NCI-H2107 treated with DMSO at 0.1 percent for 48 hours (cell line): ENCODE measurements around the gene ARF6.
"Not testable (repeated sequence)": the region's sequence is repeated elsewhere in the genome, so short reads cannot be mapped to it uniquely, and the experiment has no call there.

Experiments used
- DNase-seq: peaks from one replicate; lab custom pipeline; 2025; ENCODE audit not compliant: unreplicated experiment; lab: John Stamatoyannopoulos, UW

ARF6 gene

DNA sequence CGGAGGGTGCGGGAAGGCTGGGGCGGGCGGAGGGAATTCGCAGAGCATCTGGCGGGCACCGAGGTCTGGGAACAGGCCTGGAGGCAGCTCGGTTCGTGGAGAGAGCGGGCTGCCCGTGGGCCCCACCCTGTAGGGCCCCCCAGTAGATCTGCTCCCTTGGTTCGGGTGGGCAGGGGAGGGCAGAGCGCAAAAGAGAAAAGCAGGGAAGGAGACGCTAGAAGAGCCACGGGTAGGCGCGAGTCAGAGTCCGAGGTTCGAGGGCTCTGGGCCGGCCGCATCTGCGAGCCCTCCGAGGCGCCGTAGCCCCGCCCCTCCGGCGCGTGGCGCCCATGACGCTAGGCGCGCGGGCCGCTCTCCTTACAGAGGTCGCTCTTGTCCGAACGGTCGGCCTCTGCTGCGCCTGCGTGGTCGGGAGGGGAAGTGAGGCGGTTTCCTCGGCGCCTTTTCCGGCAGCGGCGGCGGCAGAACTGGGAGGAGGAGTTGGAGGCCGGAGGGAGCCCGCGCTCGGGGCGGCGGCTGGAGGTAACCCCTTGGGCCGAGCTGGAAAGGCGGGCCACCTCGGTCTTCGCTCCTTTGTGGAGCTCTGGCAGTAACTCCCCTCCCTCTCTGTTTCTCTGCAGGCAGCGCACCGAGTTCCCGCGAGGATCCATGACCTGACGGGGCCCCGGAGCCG, at the start of gene ARF6:
TSS of gene ARF6 (plus strand) at position 447 of the 673 bp plus-strand sequence. CDS start 655 bp downstream, outside the sequence.
- DNase-seq = peak; percentile 94

DNA sequence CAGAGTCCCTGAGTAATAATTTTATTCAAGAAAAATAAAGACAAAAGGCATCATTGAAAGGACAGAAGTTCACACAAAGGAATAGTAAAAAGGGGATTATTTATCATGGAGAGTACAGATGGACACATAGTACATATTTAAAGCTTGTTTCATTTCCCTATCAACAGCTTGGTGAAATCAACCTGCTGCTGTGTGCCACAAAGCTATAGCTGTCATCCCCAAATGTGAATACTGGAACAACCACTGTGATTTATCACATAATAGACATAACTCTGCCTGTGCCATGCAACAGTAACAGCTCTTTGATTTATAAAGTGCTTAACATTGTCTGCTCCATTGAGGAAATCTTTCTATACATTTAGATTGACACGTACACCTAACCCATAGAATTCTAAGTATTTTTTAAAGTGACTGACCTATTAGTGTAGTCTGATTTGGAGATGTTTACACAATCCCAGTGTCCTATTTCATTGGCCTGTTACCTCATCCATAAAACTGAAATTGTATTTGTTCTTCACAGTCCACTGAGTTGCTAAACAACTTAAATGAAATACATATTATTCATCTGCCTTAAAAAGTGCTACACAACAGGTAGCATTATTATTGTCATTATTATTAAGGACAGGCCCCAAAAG, 43.6 kb upstream of the ARF6 start:
- peak; percentile 25 for DNase-seq

DNA sequence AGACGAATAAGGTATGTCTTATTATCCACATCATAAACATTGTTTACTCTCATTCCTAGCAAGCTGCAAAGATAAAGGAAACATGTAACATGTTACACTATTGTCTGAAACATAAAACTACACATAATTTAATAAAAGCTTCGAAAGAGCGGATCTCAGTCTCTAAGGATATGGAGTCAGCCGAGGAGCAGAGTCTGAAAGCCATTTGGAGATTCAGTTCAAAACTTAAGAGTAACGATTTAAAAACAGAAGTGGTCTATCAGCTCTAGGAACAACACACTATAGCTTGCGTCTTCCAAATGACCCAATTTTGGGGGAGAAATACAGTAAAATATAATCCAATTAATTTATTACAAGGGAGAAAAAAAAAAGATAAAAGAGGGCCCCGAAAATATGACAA, 41.1 kb upstream of the ARF6 start:
- DNase-seq = no peak

DNA sequence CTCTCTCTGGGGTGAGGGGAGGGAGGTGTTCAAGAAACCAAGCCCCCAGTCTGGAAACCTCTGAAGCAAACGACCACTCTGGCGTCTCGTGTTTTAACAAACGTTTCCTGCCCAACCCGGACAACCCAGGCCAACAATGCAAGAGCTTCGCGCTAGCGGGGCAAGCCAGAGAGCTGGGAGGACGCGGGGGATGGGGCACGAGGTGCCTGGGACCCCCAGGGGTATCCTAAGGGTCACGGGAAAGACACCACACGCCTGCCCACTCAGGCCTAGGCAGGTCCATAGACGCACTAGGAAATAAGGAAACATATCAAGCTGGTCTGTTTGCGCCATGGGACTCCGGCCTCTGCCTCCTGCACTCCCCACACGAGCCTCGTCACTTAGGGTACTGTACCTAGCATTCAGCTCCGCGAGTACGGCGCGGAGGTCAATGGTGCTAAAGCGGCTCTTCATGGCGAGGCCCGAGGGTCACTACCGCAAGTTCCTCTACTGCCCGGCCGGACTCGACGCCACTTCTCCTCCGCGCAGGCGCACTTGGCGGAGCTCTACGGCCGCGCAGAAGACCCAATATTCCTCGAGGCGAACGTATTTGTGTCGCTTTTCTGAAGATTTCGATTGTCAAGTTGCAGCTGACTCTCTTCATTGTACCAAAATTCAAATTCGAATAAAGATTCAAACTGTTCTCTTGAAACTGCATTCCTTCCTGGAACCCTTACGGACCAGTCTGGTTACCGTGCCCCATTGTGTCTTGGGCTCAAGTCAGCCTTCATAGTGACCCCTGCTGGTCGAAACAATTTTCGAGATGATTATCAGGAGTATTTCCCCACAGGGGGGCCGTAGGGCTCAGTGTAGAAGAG, 40.4 kb upstream of the ARF6 start, which contains the start of gene NEMF:
TSS of gene NEMF (minus strand) at position 488 of the 857 bp plus-strand sequence. CDS start at position 453, 35 bp downstream.
- peak; percentile 99 for DNase-seq

DNA sequence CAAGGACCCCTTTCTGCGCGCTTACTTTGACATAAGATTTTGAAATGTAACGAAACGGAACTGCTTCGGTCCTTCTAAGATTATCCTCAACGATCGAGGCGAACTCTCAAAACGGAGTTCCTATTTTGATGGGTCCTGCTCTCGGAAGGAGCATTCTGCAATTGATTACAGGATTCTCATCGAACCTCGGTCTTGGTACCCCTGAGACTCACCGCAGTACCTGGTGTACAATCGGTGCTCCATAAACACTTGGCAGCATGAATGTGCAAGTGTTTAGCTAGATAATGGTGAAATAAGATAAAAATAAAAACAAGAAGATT, 39.8 kb upstream of the ARF6 start:
- no peak for DNase-seq

DNA sequence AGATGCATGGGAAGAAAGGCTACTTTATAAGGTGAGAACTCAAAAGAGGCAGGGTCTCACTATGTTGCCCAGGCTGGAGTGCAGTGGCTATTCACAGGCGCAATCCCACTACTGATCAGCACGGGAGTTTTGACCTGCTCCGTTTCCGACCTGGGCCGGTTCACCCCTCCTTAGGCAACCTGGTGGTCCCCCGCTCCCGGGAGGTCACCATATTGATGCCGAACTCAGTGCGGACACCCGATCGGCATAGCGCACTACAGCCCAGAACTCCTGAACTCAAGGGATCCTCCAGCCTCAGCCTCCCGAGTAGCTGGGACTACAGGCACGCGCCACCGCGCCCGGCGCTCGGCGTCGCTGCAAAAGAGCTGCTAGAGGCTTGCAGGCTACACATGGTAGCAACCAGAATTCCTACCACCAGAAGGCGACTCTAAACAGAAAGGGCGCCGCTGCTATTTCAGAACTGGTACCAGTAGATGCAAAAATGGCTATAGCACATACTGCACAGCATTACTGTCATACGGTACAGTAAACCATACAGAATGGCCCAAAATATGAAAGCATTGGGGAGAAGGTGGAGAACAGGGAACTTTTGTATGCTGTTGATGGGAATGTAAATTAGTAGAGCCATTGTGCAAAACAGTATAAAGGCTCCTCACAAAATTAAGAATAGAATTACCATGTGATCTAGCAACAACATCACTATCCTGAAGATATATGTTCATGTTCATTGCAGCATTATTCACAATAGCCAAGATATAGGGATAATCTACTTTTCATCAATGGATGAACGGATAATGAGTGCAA, 39.1 kb upstream of the ARF6 start:
- peak; percentile 81 for DNase-seq

DNA sequence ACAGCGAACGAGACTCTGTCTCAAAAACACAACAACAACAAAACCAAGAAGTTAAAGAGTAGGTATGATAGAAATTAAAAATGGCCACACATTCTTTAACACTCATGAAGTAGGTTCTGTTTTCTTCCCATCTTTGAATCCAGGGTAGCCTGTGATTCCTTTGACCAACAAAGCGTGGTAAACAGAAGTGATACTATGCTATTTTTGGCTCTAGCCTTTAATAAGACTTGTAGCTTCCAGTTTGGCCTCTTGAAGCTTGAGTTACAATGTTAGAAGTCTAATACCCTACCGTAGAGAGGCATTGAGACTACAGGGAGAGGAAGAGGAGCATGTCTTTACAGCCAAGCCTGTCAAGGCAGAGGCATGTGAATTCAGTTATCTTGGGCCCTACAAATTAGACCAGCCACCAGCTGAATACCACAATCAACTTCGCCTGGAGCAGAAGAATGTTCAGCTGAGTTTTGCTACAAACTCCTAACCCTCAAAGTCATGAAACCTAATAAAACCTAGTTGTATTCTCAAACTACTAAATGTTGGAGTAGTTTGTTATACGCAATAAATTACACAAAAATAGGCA, 35.4 kb upstream of the ARF6 start:
- no peak for DNase-seq

DNA sequence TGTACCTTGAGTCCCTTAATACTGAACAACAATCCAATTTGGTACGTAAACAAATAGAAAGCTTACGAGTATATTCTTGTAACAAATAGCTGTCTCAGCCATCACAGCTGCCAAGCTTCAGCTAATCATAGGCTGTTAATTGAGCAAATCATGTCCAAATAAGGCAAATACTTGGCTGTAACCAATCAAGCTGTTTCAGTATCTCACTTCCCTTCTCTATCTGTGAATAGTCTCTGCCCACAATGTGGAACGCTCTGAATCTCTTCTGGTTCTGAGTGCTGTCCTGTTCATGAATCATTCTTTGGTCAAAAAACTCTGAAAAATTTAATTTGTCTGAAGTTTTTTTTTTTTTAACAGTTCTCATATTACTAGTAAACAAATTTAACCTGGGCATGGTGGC, 34.5 kb upstream of the ARF6 start:
- no peak for DNase-seq

DNA sequence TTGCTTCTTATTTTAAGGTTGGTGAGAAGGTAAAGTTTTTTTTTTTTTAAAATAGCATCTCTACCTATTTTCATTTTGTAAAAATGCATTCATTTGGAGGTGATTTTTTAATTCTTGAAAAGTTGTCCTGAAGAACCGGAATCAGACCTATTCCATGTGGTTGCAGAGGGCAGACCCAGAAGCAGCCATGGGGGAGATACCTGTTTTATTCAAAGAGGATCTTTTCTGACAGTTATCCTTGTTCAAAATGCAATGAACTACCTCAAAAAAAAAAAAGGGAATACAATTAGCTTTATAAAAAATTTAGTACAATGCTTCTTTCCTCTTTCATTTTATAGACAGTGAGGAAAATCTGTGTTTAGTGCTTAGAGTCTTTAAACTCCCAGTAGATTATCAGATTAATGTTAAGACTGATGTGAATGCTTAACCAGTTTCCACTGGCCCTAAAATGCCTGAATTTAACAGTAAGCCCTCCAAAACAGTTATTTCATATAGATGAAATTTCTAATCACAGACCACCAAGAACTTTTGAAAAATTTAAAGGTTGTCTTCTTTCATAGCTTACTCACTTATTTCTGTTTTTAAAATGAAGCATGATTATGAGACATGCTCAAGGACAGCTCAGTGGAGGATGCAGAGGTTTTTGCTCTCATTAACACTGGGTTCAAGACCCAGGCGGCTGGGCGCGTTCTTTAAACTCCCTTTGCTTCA, 31.7 kb upstream of the ARF6 start:
- no peak for DNase-seq

DNA sequence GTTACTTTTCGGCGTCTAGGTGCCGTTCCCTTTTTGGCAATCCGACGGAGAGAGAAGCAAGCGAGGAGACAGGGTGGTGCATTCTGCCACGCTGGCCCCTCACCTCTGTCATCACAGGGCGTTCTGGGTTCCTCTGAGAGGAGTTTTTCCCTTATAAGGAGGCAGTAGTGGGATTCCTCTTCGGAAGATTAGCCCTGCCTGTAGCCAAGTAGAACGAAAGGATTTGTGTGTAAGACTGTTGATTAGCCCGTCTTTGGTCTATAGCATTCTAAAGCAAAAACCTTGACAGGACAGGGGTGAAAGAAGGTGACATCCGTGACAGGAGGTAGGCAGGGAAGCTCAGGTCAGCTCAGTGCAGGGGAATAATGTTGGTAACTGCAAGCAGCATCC, 31.2 kb upstream of the ARF6 start:
- DNase-seq = peak; percentile 87

DNA sequence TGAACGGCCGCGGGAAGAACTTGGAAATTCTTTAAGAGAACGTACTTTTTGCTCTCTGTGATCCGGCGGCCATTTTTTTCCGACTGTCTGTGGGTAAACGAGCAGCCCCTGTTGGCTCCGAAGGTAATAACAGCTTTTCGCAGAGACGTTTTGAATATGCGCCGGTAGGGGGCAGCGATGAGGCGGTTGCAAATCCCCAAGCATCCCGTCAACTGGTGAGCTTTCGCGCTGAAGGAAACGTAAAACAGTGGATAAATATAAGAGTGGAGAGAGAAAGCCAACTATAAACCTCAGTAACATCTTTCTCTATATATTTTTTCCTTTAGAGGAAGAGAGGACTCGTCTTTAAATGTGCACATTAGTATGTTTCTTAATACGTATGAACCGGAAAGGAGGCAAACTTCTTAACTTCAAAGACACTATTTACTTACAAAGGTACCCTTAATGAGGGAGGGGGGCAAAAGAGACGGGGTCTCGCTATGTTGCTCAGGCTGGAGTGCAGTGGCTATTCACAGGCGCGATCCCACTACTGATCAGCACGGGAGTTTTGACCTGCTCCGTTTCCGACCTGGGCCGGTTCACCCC, 30.7 kb upstream of the ARF6 start:
- peak; percentile 96 for DNase-seq

DNA sequence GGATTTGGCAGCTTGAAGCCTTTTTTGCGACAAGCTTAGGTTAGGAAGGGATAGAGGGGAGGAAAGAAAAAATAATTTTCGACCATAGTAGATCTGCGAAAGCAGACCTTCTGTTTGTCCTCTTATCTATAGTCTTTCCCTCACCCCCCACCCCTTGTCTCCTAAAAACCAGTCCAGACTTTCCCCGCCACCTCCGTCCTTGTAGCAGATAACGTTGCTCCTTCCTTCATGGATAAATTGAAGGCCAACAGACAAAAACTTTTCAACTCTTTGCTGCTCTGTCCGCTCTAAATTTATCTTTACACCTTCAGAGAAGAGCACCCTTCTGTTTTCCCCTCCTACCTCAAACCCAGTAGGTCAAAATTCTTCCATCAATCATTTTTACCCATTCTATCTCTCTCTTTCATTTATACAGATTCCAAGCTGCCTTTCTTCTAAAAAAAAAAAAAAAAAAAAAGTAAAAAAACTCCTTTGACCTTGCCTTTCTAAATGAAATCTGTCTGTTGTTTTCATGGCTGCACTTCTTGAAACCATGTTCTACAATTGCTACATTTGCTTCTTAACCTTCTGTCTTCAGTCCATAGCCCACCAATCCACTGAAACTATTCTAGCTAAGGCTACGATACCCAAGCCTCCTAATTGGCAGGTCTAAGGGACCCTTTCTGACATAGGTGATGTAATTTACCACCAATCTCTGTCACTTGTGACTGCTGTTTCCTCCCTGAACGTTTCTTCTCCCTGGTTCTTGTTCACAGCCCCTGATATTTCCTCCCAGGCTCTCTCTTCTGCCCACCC, 29.2 kb upstream of the ARF6 start:
- DNase-seq = no peak

DNA sequence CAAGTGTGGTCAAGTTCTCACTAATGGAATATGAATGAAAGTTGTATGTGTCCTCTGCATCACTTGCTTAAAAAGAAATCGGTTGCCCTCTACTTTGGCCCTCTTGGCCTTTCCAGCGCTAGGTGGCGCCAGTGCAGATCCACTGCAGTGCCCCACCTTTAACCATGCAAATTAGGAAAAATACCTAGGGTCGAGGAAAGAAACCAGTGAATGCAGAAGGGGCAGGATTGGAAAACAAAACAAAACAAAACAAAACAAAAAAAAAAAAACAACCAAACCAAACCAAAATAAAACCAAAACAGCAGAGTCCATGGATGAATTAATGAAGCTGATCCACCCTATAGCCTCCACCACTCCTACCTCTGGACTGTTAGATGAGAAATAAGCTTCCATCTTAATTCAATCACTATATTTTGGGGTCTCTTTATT, 27.4 kb upstream of the ARF6 start:
- peak; percentile 82 for DNase-seq

DNA sequence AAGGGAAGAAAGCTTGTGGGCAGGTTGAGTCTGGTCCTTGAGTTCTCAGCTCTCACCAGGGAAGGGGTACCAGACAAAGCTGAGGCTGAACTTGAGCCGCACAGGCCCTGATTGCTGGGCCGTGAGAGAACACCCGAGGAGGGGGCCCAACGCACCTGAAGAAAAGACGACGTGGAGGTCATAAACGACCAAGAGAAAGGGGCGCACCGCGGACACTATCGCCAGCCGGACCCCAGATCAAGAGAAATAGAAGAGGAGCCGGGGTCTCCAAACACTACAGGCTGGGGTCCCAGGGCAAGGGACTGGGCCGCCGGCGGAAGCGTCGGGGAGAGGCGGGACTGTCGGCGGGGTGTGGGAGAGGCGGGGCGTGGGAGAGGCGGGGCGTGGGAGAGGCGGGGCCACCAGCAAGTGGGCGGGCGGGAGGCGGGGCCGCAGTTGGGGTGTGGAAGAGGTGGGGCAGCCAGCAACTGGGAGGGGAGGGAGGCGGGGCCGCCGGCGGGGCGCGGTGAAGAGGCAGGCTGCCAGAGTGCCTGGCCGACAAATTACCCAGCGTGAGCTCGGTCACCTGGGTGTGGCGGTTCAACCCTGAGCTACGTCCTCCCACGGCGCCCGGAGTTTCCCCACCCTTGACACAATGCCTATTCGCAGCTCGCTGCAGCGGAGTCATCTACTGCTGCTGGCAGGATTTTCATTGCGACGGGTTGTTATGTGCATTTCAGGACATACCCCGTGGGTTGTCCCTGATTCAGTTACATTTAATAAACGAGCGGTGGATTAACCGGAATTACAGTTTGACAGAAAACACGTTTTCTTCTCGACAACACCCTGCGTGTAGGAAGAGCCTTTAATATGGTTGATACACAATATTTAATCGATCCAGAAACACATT, 24.8 kb upstream of the ARF6 start:
- DNase-seq = peak; percentile 91

DNA sequence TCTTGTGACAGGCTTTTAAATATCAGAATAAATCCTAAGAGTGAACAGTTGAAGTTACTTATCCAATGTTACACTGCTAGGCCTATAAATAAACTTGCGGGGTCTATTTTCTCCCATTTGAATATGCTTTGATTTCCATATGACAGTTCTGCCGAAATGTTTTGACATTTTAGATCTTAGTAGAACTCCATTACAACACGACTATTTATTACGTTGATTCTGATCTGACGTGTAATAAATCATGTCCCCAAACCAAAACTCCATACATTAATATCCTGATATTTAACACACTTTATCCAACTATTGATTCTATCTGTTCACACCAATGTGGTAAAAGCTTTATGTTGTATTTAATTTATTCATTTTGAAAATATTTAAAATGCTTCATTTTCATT, 24.2 kb upstream of the ARF6 start:
- DNase-seq = no peak

DNA sequence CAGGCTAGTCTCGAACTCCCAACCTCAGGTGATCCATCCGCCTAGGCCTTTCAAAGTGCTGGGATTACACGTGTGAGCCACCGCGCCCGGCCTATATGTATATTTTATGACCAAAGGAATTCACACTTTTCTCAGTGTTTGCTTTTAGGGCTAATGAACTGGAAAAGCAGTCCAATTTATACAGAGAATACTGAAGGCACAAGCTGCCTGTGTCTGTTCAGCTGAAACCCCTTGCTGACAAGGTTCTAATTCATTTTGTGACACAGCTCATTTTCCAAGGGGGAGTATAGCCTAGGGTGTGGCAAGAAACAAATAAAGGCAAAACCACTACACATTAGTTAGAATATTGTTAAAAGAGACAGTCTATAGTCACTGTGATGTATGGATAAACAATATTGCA, 22.0 kb upstream of the ARF6 start:
- no peak for DNase-seq

DNA sequence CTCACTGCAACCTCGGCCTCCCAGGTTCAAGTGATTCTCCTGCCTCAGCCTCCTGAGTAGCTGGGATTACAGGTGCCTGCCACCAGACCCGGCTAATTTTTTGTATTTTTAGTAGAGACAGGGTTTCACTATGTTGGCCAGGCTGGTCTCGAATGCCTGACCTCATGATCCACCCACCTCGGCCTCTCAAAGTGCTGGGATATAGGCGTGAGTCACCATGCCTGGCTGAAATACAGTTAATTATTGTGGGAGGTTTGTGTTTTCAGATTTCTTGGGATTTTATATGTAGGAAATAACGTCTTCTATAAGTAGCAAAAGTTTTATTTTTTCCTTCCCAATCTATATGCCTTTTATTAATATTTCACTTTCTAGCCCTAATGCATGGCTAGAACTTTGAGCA, 19.3 kb upstream of the ARF6 start:
- DNase-seq = not testable (repeated sequence)

DNA sequence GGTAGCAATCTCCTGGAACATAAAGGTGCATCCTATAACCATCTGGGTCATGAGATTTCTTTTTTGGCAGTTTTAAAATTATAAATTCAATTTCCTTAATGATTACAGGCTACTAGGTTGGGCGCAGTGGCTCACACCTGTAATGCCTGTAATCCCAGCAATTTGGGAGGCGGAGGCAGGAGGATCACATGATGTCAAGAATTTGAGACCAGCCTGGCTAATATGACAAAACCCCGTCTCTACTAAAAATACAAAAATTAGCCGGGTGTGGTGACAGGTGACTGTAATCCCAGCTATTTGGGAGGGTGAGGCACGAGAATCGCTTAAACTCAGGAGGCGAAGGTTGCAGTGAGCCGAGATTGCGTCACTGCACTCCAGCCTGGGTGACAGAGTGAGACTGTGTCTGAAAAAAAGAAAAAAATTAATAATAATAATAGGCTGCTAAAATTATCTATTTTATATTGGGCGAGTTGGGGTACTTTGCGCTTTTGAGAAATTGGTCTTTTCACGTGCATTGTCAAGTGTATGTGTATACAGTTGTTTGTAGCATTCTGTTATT, 17.2 kb upstream of the ARF6 start:
- DNase-seq = no peak
